Prostate gland (tissue), 2 donors: ENCODE results near the gene RGS7. TPM values are rescaled to one million over a fixed set of nuclear protein-coding genes. Genes with fewer than 3 reads are reported as not detected.
"Not testable (repeated sequence)": the region's sequence is repeated elsewhere in the genome, so short reads cannot be mapped to it uniquely, and the experiment has no call there.

ENCODE experiments used
- DNase-seq: peaks from one replicate; pipeline ENCODE4 v3.0.0-alpha.2; 2019; ENCODE audit warnings: low spot score
- H3K27ac ChIP-seq, 2 donors: fragments of 200-600 bp; sonication (generic); 2 replicates each; pipeline ENCODE4 v1.5.1; 2017 to 2019
- H3K27me3 ChIP-seq: fragments of 200-600 bp; sonication (generic); replicated peaks from 2 replicates; pipeline ENCODE4 v1.5.1; 2019; ENCODE audit not compliant: insufficient read depth
- H3K36me3 ChIP-seq, 2 donors: fragments of 200-600 bp; sonication (generic); 1 replicate in 1 of 2; 2 replicates in 1 of 2; pipeline versions ENCODE4 v1.5.1 to v1.8.1; 2017 to 2019
- H3K4me1 ChIP-seq: fragments of 200-600 bp; sonication (generic); replicated peaks from 2 replicates; pipeline ENCODE4 v1.5.1; 2019
- H3K4me3 ChIP-seq, 2 donors: fragments of 200-600 bp; sonication (generic); 2 replicates each; pipeline ENCODE4 v1.5.1; 2017 to 2019
- H3K9me3 ChIP-seq: fragments of 200-600 bp; sonication (generic); 2 replicates; pipeline ENCODE4 v1.5.1; 2017
- CTCF ChIP-seq, 4 experiments: fragments of 200-600 bp in 2 of 4; fragments of 450-650 bp in 2 of 4; sonication (generic) in 2 of 4; IDR thresholded peaks; 1 replicate in 3 of 4; 2 replicates in 1 of 4; pipeline ENCODE4 v1.5.1; 2016 to 2019; ENCODE audit warnings: antibody characterized with exemption in 4 of 4, mild to moderate bottlenecking in 2 of 4, moderate library complexity in 2 of 4
- POLR2A ChIP-seq: fragments of 450-650 bp; IDR thresholded peaks from one replicate; pipeline ENCODE4 v1.6.1; 2016; ENCODE audit warnings: antibody characterized with exemption, mild to moderate bottlenecking
- POLR2AphosphoS5 ChIP-seq: sonication (generic); formaldehyde crosslinking; IDR thresholded peaks from one replicate; pipeline ENCODE4 v1.6.1; 2017; ENCODE audit warnings: antibody characterized with exemption
- whole genome bisulfite sequencing: methylation state at CpG from one replicate; pipeline ENCODE4 v1.1.5; 2018; 5-methylcytosine and 5-hydroxymethylcytosine counted together
- intact Hi-C: fragments of 100-400 bp; cut with DNase I; formaldehyde crosslinking; loops from one replicate; pipeline ENCODE4 v1.14.2; 2022
- total RNA-seq, 2 donors: library from RNA; depleted of rRNA; stranded (reverse); fragments of >200 nt; gene quantifications; one replicate each; pipeline ENCODE4 v1.1.0, GENCODE V29; 2016

Gene RGS7
- total RNA-seq, 2 donors from 2014 or later, result 0.32 to 1.3 TPM

- Histone ChIP-seq H3K27me3 (no peaks in the 10 kb centered on the region), H3K4me1 (no peaks in the 10 kb centered on the region), H3K36me3 (no peaks in the 10 kb centered on the region), H3K4me3 (no peak overlapping the region), H3K27ac (no peak overlapping the region), H3K9me3 (no peaks in the 10 kb centered on the region)
- WGBS, result 36% methylated on average over 3 of the region's 3 CpGs
- intact Hi-C loops, result no loop called here
- DNase-seq, result no peak
- TF ChIP-seq CTCF (IDR thresholded peaks at IDR 0.05), result no peak
- no peak for TF ChIP-seq POLR2AphosphoS5
- TF ChIP-seq POLR2A, result no peak
Measured at GRCh38 chr1:241171991-241172390, 185.0 kb downstream of the RGS7 start.

- no peak overlapping the region for H3K4me3 ChIP-seq
- no peak overlapping the region for H3K27ac ChIP-seq
- TF ChIP-seq POLR2AphosphoS5, result no peak
- TF ChIP-seq POLR2A, result no peak
- TF ChIP-seq CTCF (IDR thresholded peaks at IDR 0.05), result no peak
- H3K4me1 ChIP-seq, result no peaks in the 10 kb centered on the region
- no peaks in the 10 kb centered on the region for H3K27me3 ChIP-seq
- DNase-seq, result no peak
- no peaks in the 10 kb centered on the region for H3K36me3 ChIP-seq
- intact Hi-C loops, result no loop called here
- H3K9me3 ChIP-seq, result no peaks in the 10 kb centered on the region
- 81% methylated on average over 14 of the region's 14 CpGs for WGBS
Measured at GRCh38 chr1:241167121-241167630, 189.8 kb downstream of the RGS7 start.

GRCh38 chr1:241166625-241167024 lies 190.4 kb downstream of the RGS7 start:
- WGBS, result 68% methylated on average over 1 of the region's 1 CpG
- DNase-seq, result no peak
- H3K36me3 ChIP-seq, result no peaks in the 10 kb centered on the region
- no peak overlapping the region for H3K27ac ChIP-seq
- H3K27me3 ChIP-seq, result no peaks in the 10 kb centered on the region
- H3K4me3 ChIP-seq, result no peak overlapping the region
- no peaks in the 10 kb centered on the region for H3K4me1 ChIP-seq
- H3K9me3 ChIP-seq, result no peaks in the 10 kb centered on the region
- intact Hi-C loops, result no loop called here
- TF ChIP-seq POLR2A, result no peak
- TF ChIP-seq CTCF (IDR thresholded peaks at IDR 0.05), result no peak
- no peak for TF ChIP-seq POLR2AphosphoS5

- H3K27me3 ChIP-seq, H3K4me1 ChIP-seq, intact Hi-C loops, DNase-seq, H3K27ac ChIP-seq, H3K9me3 ChIP-seq, H3K4me3 ChIP-seq, H3K36me3 ChIP-seq: not testable (repeated sequence)
- 93% methylated on average over 4 of the region's 5 CpGs for WGBS
Measured at GRCh38 chr1:241165256-241165655, 191.7 kb downstream of the RGS7 start.

GRCh38 chr1:241163363-241163762 lies 193.6 kb downstream of the RGS7 start:
- Histone ChIP-seq H3K4me3 (no peak overlapping the region), H3K36me3 (no peaks in the 10 kb centered on the region), H3K4me1 (no peaks in the 10 kb centered on the region), H3K27ac (no peak overlapping the region), H3K9me3 (no peaks in the 10 kb centered on the region), H3K27me3 (no peaks in the 10 kb centered on the region)
- 22% methylated on average over 4 of the region's 4 CpGs for WGBS
- DNase-seq, result no peak
- intact Hi-C loops, result no loop called here
- no peak for TF ChIP-seq POLR2A
- TF ChIP-seq POLR2AphosphoS5, result no peak
- no peak for TF ChIP-seq CTCF (IDR thresholded peaks at IDR 0.05)
